Posterior vena cava (tissue), 2 donors: ENCODE data around the gene TMIGD2. TPM values are rescaled to one million over a fixed set of nuclear protein-coding genes. Genes with fewer than 3 reads are reported as not detected.
"Not testable (repeated sequence)": the region's sequence is repeated elsewhere in the genome, so short reads cannot be mapped to it uniquely, and the experiment has no call there.

Source experiments
- DNase-seq: peaks from one replicate; pipeline ENCODE4 v3.0.0-alpha.2; 2020; ENCODE audit warnings: low spot score
- intact Hi-C, 2 donors: fragments of 100-400 bp; cut with DNase I; formaldehyde crosslinking; loops; one replicate each; pipeline versions ENCODE4 v1.14.1 to v1.14.2; 2022 to 2023
- total RNA-seq, 2 donors: library from RNA; stranded (reverse); fragmentation: NEBNext Ultra II Directional; extraction: Animal tissue kit (Norgen Biotek cat#: 25700); gene quantifications; one replicate each; pipeline ENCODE4 v1.2.1, GENCODE V29; 2021
- donor health status: DM: yes; HTN: yes; CAD: no.
- donor health status: DM: yes; HTN: yes; CAD: no.

TMIGD2 gene
- total RNA-seq, 2 donors from 2014 or later: 0.38 TPM; not detected in 1

GRCh38 chr19:4278419-4279266 is 23.5 kb downstream of the TMIGD2 start, which contains the start of gene SHD:
Gene SHD (plus strand): TSS chr19:4279266. CDS start chr19:4280064, 798 bp downstream.
- DNase-seq: no peak
- intact Hi-C loops: no loop called here

GRCh38 chr19:4278010-4278409 is 24.2 kb downstream of the TMIGD2 start:
- intact Hi-C loops: no loop called here
- DNase-seq: no peak

- DNase-seq: no peak
- intact Hi-C loops: no loop called here
Observed at GRCh38 chr19:4277191-4277696, 24.9 kb downstream of the TMIGD2 start.

GRCh38 chr19:4274321-4274686 is 27.9 kb downstream of the TMIGD2 start:
- DNase-seq, intact Hi-C loops: not testable (repeated sequence)

GRCh38 chr19:4272894-4273293 is 29.3 kb downstream of the TMIGD2 start:
- intact Hi-C loops: no loop called here
- no peak for DNase-seq

GRCh38 chr19:4268816-4269430 is 33.3 kb downstream of the TMIGD2 start:
- intact Hi-C loops: loop anchor here (5.0 to 10.0 kb wide), 2 partner anchors 253 to 256 kb away; no protein-coding TSS in a partner anchor
- no peak for DNase-seq

GRCh38 chr19:4267901-4268815 is 34.0 kb downstream of the TMIGD2 start:
- intact Hi-C loops: loop anchor here (5.0 to 10.0 kb wide), 2 partner anchors 254 to 257 kb away; no protein-coding TSS in a partner anchor

GRCh38 chr19:4267101-4267900 is 34.9 kb downstream of the TMIGD2 start:
- intact Hi-C loops: loop anchor here (5.0 to 10.0 kb wide), 2 partner anchors 255 to 258 kb away; no protein-coding TSS in a partner anchor
- DNase-seq: peak; percentile 85

More at GRCh38 chr19:4267901-4268815, 34.0 kb downstream of the TMIGD2 start:
- DNase-seq: no peak

GRCh38 chr19:4266253-4267000 is 35.8 kb downstream of the TMIGD2 start:
- intact Hi-C loops: loop anchor here (5.0 to 10.0 kb wide), 2 partner anchors 256 to 258 kb away; no protein-coding TSS in a partner anchor
- no peak for DNase-seq

- intact Hi-C loops: loop anchor here (5.0 to 10.0 kb wide), 2 partner anchors 257 to 260 kb away; no protein-coding TSS in a partner anchor
- no peak for DNase-seq
Observed at GRCh38 chr19:4264812-4265211, 37.4 kb downstream of the TMIGD2 start.

GRCh38 chr19:4260613-4261191 is 41.5 kb downstream of the TMIGD2 start:
- intact Hi-C loops: loop anchor here in 1 of 2 donors (10.0 kb wide), 1 partner anchor 264 kb away; no protein-coding TSS in a partner anchor

GRCh38 chr19:4258181-4258580 is 44.0 kb downstream of the TMIGD2 start:
- DNase-seq: no peak
- intact Hi-C loops: no loop called here

More at GRCh38 chr19:4260613-4261191, 41.5 kb downstream of the TMIGD2 start:
- DNase-seq: no peak

GRCh38 chr19:4257025-4257424 is 45.2 kb downstream of the TMIGD2 start:
- no peak for DNase-seq
- intact Hi-C loops: no loop called here

- intact Hi-C loops: no loop called here
Observed at GRCh38 chr19:4256563-4256962, 45.6 kb downstream of the TMIGD2 start.

GRCh38 chr19:4246767-4247593 is 55.2 kb downstream of the TMIGD2 start, which contains the start of gene YJU2:
Gene YJU2 (plus strand): TSS chr19:4247080. CDS start chr19:4247147, 67 bp downstream.
- peak; percentile 100 for DNase-seq
- intact Hi-C loops: no loop called here

More at GRCh38 chr19:4256563-4256962, 45.6 kb downstream of the TMIGD2 start:
- no peak for DNase-seq

- DNase-seq, intact Hi-C loops: not testable (repeated sequence)
Observed at GRCh38 chr19:4245938-4246337, 56.3 kb downstream of the TMIGD2 start.
